CD4-positive, alpha-beta T cell treated with Interleukin-2 at 100 ng/mL for 4 hours (primary cell): ENCODE results near the gene RAD54L.
"Not testable (repeated sequence)": the region's sequence is repeated elsewhere in the genome, so short reads cannot be mapped to it uniquely, and the experiment has no call there.

Experiments
- DNase-seq: peaks from one replicate; pipeline ENCODE4 v3.0.0-alpha.2; 2020; ENCODE audit warnings: low spot score

Gene RAD54L

DNA sequence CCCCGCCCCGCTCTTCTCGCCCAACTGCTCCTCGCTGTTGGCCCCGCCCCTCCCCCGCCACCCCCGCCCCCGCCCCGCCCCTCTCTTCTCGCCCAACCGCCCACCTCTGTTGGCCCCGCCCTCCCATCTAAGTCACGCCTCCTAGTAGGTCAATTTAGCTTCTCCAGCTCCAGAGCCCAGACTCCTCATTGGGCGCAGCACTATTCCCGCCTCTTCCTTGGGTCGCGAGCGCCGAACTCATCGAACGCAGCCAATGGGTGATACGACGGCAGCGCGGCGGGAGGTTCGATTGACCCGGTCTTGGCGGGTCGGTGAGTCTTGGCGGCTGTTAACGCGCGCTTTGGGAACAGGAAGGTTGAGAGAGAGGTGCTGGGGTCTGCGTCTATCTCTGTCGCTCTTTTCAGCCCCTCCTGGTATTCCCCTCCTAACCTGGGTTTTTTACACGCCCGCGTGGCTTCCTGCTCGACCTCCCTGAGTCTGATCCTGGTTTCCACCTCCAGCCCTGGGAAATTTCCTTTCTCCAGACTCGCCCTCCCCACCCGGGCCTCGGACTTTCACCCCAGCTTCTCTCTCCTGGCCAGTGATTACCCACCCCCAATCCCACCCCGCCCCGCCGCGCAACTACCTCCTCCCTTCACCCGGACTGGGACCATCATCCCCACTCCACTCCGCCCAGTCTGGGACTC lies at the start of gene RAD54L:
TSS of gene RAD54L (plus strand) at position 328 of the 686 bp plus-strand sequence. CDS start 643 bp downstream, outside the sequence.
- DNase-seq, result peak; percentile 98

DNA sequence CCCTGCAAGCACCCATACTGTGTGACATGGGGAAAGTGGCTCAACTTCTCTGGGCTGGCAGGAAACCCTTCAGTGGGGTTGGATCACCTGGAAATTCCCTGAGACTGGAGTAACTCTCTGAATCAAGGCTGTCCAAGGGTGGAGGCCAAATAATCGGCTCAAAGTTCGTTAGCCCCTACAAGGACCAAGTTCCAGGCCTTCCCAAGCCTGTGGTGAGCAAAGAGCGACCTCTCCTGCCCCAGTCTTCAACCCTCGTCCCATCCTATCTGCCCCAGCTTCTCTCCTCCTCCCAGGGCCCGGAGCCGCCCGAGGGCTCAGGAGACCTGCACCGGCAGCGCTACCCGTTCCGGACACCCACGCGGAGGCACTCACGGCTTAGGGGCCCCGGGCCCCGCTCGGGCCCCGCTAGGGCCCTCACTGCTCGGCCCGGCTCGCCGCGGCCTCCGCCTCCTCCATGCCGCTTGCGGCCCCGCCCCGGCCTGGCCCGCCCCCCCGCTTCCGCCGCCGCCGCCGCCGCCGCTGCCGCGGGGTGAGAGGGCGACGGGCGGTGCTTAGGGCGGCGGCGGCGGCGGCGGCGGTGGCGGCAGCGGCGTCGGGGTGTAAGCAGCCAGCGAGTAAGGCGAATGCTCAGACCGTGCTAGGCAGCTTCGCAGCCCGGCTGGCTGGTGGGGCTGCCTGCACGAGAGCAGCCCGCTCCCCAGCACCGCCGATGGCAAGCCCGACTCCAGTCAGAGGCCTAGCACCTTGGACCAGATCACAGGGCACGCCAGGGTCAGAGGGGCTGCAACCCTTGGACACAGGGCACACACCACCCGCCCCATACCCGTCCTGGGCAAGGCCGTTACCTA lies 49.4 kb upstream of the RAD54L start, which contains the start of gene POMGNT1:
TSS of gene POMGNT1 (minus strand) at position 471 of the 848 bp plus-strand sequence. CDS start 613 bp downstream, outside the sequence.
- peak; percentile 71 for DNase-seq

DNA sequence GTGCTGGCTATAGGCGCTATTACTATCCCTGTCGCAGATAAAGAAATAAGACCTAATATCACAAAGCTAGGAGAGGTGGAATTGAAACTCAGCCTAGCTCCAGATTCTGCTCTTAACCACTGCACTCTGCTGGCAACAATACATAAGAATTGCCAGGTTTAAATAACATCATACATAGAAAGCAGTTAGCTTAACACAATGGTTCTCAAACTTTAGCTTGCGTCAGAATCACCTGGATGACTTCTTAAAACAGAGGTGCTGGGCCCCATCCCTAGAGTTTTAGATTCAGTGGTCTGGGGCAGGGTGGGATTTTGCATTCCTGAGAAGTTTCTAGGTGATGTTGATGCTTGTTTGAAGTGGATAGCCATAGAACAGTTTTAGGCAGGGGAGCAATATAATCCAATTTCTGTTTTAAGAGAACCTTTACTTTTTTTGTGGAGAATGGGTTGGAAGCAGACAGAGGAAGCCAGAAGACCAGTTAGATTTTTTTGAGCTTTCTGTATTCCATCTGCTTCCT lies 48.3 kb upstream of the RAD54L start:
- no peak for DNase-seq

DNA sequence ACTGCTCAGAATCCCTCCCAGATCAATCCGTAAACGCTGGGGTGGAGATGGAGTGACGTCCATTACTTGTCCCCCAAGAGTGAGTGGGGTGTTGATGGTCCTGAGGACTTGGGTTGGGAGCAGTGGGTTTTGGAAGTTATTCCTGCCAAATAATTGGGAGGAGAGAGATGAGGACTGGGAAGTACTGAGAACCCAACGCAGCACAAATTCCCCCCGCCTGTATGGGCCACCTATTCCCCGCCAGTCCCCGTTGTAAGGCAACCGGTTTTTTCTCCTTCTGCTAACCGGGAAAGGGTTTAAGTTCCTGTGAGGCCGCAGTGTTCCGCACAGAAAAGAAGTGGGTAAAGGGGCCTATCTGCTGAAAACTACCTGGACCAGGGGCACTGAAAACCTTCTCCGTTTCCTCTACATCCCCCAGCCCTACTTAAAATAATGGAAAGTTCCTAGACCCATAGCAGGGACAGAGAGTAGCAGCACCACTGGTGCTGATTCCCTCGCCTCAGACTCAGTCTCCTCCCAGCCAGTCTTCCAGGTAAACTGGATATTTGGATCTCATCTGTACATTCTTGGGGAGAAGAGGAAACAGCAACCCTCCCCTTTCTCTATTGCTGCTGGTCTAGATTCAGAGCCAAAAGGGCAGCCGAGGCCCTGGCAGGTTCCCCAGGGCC lies 43.7 kb upstream of the RAD54L start:
- no peak for DNase-seq

DNA sequence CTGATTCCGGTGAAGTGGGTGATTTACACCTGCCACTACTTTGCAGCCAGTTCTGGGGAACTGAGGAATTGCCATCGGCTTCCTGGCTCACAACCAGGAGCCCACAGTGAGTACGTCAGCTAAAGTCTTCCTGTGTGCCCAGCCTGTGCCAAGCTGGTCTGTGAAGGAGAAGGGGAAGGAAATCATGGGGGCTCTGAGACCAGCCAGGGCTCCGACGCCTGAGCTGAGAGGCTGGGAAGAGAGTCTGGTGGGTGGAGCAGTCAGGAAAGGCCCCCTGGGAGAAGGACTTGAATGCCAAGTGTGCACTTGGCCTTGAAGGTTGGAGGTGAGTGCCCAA lies 43.2 kb upstream of the RAD54L start:
- DNase-seq, result no peak

DNA sequence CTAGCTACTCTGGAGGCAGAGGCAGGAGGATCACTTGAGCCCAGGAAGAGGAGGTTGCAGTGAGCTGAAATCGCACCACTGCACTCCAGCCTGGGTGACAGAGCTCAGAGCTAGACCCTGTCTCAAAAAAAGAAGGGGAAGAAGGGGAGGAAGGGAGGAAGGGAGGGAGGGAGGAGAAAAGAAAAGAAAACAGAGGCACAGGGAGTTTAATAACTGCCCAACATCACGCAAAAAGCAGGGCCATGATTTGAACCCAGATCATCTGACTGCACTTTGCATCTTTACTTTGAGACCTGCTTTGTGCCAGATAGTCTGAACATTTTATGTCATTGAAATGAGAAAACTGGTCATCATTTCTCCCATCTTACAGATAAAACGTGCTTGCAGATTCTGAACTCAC lies 42.4 kb upstream of the RAD54L start:
- DNase-seq, result no peak

DNA sequence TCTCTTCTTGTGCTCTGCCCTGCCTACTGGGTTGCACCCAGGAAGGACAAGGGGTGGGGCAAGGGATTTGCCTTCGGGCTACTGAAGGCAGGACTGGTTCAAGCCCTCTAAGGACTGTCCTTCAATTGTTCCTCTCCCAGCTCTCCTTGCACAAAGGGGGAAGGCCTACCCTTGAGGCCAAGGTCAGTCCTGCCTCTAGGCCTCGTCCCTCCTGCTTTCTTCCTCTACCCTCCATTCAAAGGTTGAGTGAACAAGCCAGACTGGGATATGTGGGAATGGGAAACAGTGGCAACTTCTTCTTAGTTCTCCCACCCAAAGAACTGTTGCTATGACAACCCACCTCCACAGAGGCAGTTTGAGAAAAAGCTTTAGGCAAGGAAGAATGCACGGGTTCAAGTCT lies 41.8 kb upstream of the RAD54L start:
- no peak for DNase-seq

DNA sequence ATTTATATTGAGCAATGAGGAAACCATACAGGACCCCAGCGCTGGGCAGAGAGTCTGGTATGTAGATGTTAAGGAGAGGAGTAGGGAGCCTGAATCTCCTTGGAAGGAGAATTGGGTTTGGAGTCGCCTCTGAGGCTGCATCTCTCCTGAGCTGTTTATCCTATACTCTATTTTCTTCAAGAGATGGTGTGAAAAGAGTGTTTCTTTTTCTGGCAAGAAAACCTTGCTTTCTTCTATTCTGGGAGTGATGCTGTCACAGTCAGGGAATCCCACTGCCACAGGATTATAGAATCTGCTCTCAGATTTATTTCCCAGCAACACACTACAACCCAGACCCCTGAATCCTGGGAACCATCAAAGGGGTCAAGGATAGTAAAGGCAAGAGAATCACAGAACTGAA lies 41.2 kb upstream of the RAD54L start:
- DNase-seq, result no peak

DNA sequence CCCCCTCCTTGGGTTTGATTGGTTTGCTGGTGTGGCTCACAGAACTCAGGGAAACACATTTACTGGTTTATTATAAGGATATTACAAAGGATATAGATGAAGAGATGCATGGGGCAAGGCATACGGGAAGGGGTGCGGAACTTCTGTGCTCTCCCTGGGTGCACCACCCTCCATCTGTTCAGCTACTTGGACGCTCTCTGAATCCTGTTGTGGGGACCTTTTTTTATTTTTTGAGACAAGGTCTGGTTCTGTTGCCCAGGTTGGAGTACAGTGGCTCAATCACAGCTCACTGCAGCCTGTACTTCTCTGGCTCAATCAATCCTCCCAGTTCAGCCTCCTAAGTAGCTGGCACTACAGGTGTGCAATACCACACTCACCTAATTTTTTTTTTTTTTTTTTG lies 37.0 kb upstream of the RAD54L start:
- no peak for DNase-seq

DNA sequence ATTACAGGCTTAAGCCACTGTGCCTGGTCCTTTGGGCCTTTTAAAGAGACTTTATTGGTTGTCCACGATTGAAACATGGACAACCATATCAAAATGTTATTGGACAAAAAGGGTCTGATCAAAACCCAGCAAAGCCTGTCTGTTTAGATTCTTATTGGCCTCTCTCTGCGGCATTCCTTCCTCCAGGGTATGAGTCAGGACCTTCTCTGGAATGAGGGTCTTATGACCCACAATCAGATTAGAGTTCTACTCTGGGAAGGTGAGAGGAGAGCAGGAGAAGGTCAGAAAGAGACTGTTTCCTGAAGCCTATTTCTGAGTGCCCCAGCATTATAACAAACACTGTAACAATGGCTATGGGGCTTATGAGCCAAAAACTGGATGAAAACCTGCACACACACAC lies 36.5 kb upstream of the RAD54L start:
- no peak for DNase-seq

DNA sequence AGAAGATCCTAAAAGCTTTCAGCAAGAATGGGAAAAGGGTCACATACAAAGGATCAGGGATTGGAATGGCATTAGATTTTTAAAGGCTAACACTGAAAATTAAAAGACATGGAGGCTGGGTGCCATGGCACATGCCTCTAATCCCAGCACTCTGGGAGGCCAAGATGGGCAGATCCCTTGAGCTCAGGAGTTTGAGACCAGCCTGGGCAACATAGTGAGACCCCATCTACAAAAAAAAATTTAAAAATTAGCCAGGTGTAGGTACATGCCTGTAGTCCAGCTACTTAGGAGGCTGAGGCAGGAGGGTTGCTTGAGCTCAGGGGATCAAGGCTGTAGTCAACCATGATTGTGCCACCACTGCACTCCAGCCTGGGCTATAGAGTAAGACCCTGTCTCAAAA lies 32.1 kb upstream of the RAD54L start:
- DNase-seq, result no peak

DNA sequence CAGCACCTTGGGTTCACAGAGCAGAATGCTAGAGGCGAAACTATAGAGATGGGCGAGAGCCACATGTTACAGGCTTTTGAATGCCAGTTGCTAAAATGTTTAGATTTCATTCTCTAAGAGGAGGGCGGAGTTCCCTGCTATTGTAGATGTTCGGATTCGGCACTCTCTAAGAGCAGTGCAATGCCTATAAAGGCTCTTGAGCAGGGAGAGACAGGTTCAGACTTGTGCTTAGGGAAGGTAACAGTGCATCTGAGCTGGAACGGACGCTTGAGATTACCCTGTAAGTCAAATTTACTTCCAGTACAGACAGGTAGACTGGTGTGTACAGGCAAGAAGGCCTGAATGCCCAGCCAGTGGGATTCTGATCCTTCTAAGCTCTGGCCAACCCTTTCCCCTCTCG lies 29.1 kb upstream of the RAD54L start:
- DNase-seq, result no peak

DNA sequence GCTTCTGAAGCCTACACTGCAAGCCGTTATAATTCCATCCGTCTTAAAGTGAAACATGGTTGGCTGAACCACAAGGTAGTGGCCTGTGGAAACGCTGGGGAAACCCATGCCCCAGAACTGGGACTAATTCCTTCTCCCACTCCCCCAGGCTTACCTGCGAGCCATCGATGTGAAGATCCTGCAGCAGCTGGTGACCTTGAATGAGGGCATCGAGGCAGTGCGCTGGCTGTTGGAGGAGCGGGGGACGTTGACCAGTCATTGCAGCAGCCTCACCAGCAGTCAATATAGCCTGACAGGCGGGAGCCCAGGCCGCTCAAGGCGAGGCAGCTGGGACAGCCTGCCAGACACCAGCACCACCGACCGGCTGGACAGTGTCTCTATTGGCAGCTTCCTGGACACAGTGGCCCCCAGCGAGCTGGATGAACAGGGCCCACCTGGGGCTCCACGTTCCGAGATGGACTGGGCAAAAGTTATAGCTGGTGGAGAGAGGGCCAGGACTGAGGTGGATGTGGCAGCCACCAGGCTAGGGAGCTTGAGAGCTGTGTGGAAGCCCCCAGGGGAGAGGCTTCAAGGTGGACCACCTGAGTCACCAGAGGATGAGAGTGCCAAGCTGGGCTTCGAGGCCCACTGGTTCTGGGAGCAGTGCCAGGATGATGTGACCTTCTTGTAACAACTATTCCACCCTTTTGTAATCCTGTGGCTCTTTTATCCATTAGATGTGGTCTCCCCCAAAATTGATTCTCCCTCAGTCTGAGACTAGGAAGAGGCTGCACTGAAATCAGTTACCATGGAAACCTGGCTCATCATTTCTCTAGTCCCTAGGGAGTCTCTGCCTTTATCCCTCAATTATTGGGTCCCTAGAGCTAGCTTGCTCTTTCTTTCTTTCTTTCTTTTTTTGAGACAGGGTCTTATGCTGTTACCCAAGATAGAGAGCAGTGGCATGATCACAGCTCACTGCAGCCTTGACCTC lies 27.7 kb upstream of the RAD54L start:
- DNase-seq, result no peak

DNA sequence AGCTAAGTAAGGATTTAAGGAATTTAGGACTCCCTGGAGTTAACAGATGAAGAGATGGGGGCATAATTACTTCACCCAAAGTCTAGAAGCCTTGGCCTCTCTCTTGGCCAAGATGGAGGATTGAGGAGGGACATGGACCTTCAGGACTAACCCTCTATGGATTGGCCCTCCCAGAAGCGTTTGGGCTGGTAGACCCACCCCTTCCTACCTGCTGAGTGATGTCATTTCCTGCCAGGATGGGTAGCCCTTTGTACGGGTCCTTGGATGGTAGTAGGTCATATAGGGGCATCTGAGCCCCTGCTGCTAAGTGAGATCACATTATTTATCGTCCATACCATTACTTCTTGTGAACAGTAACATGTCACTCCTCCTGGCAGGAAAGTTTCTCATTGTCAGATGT lies 26.8 kb upstream of the RAD54L start:
- DNase-seq, result no peak

DNA sequence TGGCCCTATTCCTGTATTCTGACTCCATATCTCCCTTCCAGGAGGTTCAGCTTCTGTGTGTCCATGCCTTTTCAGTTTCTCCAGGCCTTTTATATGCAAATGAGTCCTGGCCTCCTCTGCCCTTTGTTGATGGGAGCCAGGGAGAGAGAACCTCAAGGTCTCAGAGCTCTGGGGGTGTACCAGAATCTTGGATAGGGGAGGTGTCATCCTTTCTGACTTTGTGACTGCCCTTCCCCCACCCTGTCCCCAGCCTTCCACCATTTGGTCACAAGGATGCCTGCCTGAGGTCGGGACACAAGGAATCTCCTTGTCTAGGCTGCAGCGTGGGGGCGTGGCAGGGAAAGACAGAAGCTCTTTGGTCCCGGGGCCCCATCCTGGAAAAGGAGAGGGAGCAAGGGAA lies 25.8 kb upstream of the RAD54L start:
- no peak for DNase-seq

DNA sequence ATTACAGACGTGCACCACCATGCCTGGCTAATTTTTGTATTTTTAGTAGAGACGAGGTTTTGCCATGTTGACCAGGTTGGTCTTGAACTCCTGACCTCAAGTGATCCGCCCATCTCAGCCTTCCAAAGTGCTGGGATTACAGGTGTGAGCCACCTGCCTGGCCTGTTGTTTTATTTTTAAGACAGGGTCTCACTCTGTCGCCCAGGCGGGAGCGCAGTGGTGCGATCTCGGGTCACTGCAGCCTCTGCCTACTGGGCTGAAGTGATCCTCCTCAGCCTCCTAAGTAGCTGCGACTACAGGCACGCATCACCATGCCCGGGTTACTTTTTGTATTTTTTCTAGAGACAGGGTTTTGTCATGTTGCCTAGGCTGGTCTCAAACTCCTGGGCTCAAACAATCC lies 24.5 kb upstream of the RAD54L start:
- not testable (repeated sequence) for DNase-seq

DNA sequence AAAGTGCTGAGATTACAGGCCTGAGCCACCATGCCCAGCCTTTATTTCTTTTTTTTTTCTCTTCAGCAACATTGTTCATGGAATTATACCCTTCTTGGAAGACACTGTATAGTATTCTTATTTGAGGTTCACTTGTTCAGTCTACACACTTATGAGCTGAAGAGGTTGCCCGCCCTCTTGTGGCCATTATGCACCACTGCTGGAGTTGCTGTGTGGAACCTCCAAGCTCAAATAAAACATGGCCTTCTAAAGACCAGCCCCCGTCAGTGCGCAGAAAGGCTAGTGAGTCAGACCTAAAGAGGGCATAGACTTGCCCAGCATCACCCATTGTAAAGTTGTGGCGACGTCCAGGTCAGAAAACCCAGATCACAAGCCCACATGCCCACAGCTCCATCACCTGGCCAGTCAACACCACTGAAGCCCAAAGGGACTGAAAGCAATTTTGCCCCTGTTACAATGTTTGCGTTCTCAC lies 24.1 kb upstream of the RAD54L start:
- peak; percentile 67 for DNase-seq

DNA sequence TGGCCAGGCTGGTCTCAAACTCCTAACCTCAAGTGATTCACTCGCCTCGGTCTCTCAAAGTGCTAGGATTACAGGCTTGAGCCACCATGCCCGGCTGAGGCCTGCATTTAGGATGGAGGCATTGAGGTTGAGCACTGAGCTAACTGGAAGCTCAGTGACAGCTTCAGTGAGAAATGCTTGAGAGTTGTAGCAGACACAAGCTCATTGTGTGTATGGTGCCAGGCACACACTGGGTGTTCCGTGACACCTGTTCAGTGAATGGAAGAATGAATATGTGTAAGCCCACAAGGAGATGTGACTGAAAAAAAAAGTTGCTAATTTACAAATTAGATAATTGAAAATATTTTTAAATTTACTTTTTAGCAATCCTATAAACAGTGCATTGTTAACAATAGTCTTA lies 22.6 kb upstream of the RAD54L start:
- DNase-seq, result no peak

DNA sequence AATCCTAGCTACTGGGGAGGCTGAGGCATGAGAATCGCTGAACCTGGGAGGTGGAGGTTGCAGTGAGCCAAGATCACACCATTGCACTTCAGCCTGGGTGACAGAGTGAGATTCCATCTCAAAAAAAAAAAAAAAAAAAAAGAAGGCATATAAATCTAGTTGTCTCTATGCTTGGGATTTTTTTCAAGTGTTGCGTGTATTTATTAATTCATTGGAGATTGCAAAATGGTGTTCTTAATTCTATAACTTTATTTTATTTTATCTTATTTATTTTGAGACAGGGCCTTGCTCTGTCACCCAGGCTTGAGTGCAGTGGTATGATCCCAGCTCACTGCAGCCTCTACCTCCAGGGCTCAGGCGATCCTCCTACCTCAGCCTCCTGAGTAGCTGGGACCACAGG lies 16.3 kb upstream of the RAD54L start:
- DNase-seq, result not testable (repeated sequence)

DNA sequence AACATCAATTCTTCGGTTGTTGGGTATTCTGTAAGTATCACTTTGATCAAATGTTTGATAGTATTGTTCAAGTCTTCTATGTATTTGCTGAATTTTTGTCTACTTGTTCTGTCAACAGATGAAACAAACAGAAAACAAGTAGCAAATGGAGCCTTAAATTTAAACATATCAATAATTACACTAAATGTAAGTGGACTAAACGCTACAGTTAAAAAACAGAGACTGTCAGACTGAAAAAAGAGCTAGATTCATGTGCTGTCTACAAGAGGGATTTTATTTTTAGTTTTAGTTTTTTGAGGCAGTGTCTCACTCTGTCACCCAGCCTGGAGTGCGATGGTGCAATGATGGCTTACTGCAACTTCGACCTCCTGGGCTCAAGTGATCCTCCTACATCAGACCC lies 10.7 kb upstream of the RAD54L start:
- DNase-seq, result no peak

DNA sequence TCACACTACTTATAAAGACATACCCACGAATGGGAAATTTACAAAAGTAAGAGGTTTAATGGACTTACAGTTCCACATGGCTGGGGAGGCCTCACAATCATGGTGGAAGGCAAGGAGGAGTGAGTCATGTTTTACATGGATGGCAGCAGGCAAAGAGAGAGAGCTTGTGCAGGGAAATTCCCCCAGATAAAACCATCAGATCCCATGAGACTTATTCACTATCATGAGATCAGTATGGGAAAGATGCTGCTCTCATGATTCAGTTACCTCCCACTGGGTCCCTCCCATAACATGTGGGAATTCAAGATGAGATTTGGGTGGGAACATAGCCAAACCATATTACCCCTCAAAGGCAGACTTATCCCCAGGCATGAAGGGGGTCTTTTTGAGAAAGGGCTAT lies 8.7 kb upstream of the RAD54L start:
- not testable (repeated sequence) for DNase-seq
